Testis (tissue), 3 donors: ENCODE results near the gene GRK3. TPM values are rescaled to one million over a fixed set of nuclear protein-coding genes. Genes with fewer than 3 reads are reported as not detected.

ENCODE experiments used
- DNase-seq: peaks from one replicate; pipeline ENCODE4 v3.0.0-alpha.2; 2019
- H3K27ac ChIP-seq, 2 donors: fragments of 200-600 bp; sonication (generic); one replicate each; pipeline ENCODE4 v1.5.1; 2019
- H3K27me3 ChIP-seq: fragments of 200-600 bp; sonication (generic); one replicate; pipeline ENCODE4 v1.5.1; 2019
- H3K36me3 ChIP-seq: fragments of 200-600 bp; sonication (generic); one replicate; pipeline ENCODE4 v1.5.1; 2017; ENCODE audit warnings: low read depth; ENCODE audit errors: missing control alignments
- H3K4me1 ChIP-seq: fragments of 200-600 bp; sonication (generic); one replicate; pipeline ENCODE4 v1.5.1; 2019
- H3K4me3 ChIP-seq, 2 donors: fragments of 200-600 bp; sonication (generic); one replicate each; pipeline ENCODE4 v1.5.1; 2017 to 2019
- H3K9me3 ChIP-seq: fragments of 200-600 bp; sonication (generic); one replicate; pipeline ENCODE4 v1.5.1; 2017
- CTCF ChIP-seq, 3 experiments: fragments of 450-650 bp in 2 of 3; fragments of 200-600 bp in 1 of 3; sonication (generic) in 1 of 3; IDR thresholded peaks; one replicate each; pipeline ENCODE4 v1.5.1; 2016 to 2019; ENCODE audit warnings: antibody characterized with exemption in 3 of 3, mild to moderate bottlenecking in 2 of 3, moderate library complexity in 1 of 3
- POLR2A ChIP-seq: fragments of 450-650 bp; IDR thresholded peaks from one replicate; pipeline ENCODE4 v1.6.1; 2017; ENCODE audit warnings: antibody characterized with exemption, mild to moderate bottlenecking, moderate library complexity
- WGBS, 2 donors: methylation state at CpG; one replicate each; pipeline ENCODE4 v1.1.5; 2018; 5-methylcytosine and 5-hydroxymethylcytosine counted together
- intact Hi-C: fragments of 100-400 bp; cut with DNase I; formaldehyde crosslinking; loops from one replicate; pipeline ENCODE4 v1.15.1; 2023; ENCODE audit warnings: low total_unique reads
- polyA plus RNA-seq: library from polyadenylated mRNA; stranded (reverse); fragments of 350-450 nt; fragmentation: Illumina TruSeq; extraction: RNeasy Lipid Tissue Mini Kit (QIAGEN cat#74804); gene quantifications from one replicate; pipeline ENCODE4 v1.2.3, GENCODE V29; 2014; ENCODE audit warnings: low read depth, low replicate concordance; ENCODE audit not compliant: insufficient read depth
- total RNA-seq, 2 donors: library from RNA; depleted of rRNA; stranded (reverse); fragments of >200 nt; gene quantifications; one replicate each; pipeline ENCODE4 v1.2.3, GENCODE V29; 2016

GRK3 gene
- total and polyA plus RNA-seq, 3 donors from 2014 or later: 10.9 to 46.0 (median 12.8) TPM

- H3K4me3 ChIP-seq: no peak overlapping the region
- intact Hi-C loops: no loop called here
- no peaks in the 10 kb centered on the region for H3K9me3 ChIP-seq
- no peaks in the 10 kb centered on the region for H3K4me1 ChIP-seq
- H3K27me3 ChIP-seq: no peaks in the 10 kb centered on the region
- H3K36me3 ChIP-seq: no peaks in the 10 kb centered on the region
- 84 to 93% methylated on average over 11 of the region's 11 CpGs for WGBS, 2 donors
- no peak overlapping the region for H3K27ac ChIP-seq
- no peak for TF ChIP-seq POLR2A
- TF ChIP-seq CTCF (IDR thresholded peaks at IDR 0.05): no peak
- DNase-seq: no peak
Observed at GRCh38 chr22:25739659-25740344, 175.3 kb downstream of the GRK3 start.

- no peaks in the 10 kb centered on the region for H3K27me3 ChIP-seq
- no peaks in the 10 kb centered on the region for H3K36me3 ChIP-seq
- no peak within 1 kb of the TSS for H3K27ac ChIP-seq
- peak; percentile 38 for DNase-seq
- intact Hi-C loops: no loop called here
- H3K9me3 ChIP-seq: no peaks in the 10 kb centered on the region
- H3K4me1 ChIP-seq: no peaks in the 10 kb centered on the region
- TF ChIP-seq POLR2A (no peak), CTCF (IDR thresholded peaks at IDR 0.05) (no peak)
- 40 to 60% methylated on average over 22 to 36 of the region's 36 CpGs for WGBS, 2 donors
- peak within 1 kb of the TSS in 1 of 2 donors; percentile 2 for H3K4me3 ChIP-seq
Observed at GRCh38 chr22:25741692-25742626, 177.5 kb downstream of the GRK3 start, which contains the start of gene MYO18B. MYO18B (plus strand) TSS chr22:25742188; CDS start chr22:25761093, 18,905 bp downstream.

GRCh38 chr22:25742918-25743708 is 178.6 kb downstream of the GRK3 start:
- Histone ChIP-seq H3K9me3 (no peaks in the 10 kb centered on the region), H3K27me3 (no peaks in the 10 kb centered on the region), H3K36me3 (no peaks in the 10 kb centered on the region), H3K27ac (no peak overlapping the region), H3K4me1 (no peaks in the 10 kb centered on the region), H3K4me3 (no peak overlapping the region)
- no peak for DNase-seq
- TF ChIP-seq POLR2A: no peak
- no peak for TF ChIP-seq CTCF (IDR thresholded peaks at IDR 0.05)
- 72 to 80% methylated on average over 6 of the region's 6 CpGs for WGBS, 2 donors
- intact Hi-C loops: no loop called here

GRCh38 chr22:25744694-25745093 is 180.2 kb downstream of the GRK3 start:
- intact Hi-C loops: no loop called here
- H3K27ac ChIP-seq: no peak overlapping the region
- no peaks in the 10 kb centered on the region for H3K27me3 ChIP-seq
- WGBS, 2 donors: 90% methylated on average over 4 of the region's 4 CpGs
- DNase-seq: no peak
- no peak overlapping the region for H3K4me3 ChIP-seq
- no peaks in the 10 kb centered on the region for H3K36me3 ChIP-seq
- no peaks in the 10 kb centered on the region for H3K4me1 ChIP-seq
- no peak for TF ChIP-seq CTCF (IDR thresholded peaks at IDR 0.05)
- no peaks in the 10 kb centered on the region for H3K9me3 ChIP-seq
